ENCODE results near the gene MANSC1.

MANSC1 gene

GRCh38 chr12:12384571-12385340 is 34.7 kb upstream of the MANSC1 start:
- H3K4me2 ChIP-seq = peak overlapping the region; percentile 83
- H4K20me1 ChIP-seq (ENCODE audit: insufficient read depth) = no peaks in the 10 kb centered on the region
- H3K4me3 ChIP-seq (IDR thresholded peaks at IDR 0.05; ENCODE audit: insufficient read depth, low read depth, low read length) = no peak overlapping the region
- peaks cover 68% of the 10 kb centered on the region for H3K4me1 ChIP-seq (ENCODE audit: low read depth, poor library complexity, severe bottlenecking)
- peak overlapping the region; percentile 35; the same call in 1 of the 2 replicates for H2AFZ ChIP-seq (ENCODE audit: low read depth)
- no peaks in the 10 kb centered on the region for H3K36me3 ChIP-seq (ENCODE audit: insufficient read depth)
- no peak for TF ChIP-seq CTCF (conservative IDR thresholded peaks at IDR 0.05; ENCODE audit: low read depth, low read length)
- no peaks in the 10 kb centered on the region for H3K79me2 ChIP-seq (ENCODE audit: insufficient read depth, low read depth)
- H3K27ac ChIP-seq = peak overlapping the region; percentile 73
- no peaks in the 10 kb centered on the region for H3K27me3 ChIP-seq (ENCODE audit: insufficient read depth, low read depth)
- H3K9ac ChIP-seq = peak overlapping the region; percentile 28; the same call in 1 of the 2 replicates

GRCh38 chr12:12381982-12382381 is 31.9 kb upstream of the MANSC1 start:
- no peak for TF ChIP-seq CTCF (conservative IDR thresholded peaks at IDR 0.05; ENCODE audit: low read depth, low read length)

GRCh38 chr12:12380949-12381593 is 31.0 kb upstream of the MANSC1 start:
- Histone ChIP-seq H3K79me2 (ENCODE audit: insufficient read depth, low read depth) (no peaks in the 10 kb centered on the region), H3K4me3 (IDR thresholded peaks at IDR 0.05; ENCODE audit: insufficient read depth, low read depth, low read length) (no peak overlapping the region), H3K4me2 (no peak overlapping the region), H3K4me1 (ENCODE audit: low read depth, poor library complexity, severe bottlenecking) (peaks cover 63% of the 10 kb centered on the region), H2AFZ (ENCODE audit: low read depth) (no peak overlapping the region), H3K27me3 (ENCODE audit: insufficient read depth, low read depth) (no peaks in the 10 kb centered on the region), H3K27ac (no peak overlapping the region), H3K36me3 (ENCODE audit: insufficient read depth) (no peaks in the 10 kb centered on the region), H3K9ac (no peak overlapping the region), H4K20me1 (ENCODE audit: insufficient read depth) (no peaks in the 10 kb centered on the region)
- no peak for TF ChIP-seq CTCF (conservative IDR thresholded peaks at IDR 0.05; ENCODE audit: low read depth, low read length)

More at GRCh38 chr12:12381982-12382381, 31.9 kb upstream of the MANSC1 start:
- H3K36me3 ChIP-seq (ENCODE audit: insufficient read depth) = no peaks in the 10 kb centered on the region
- H3K4me1 ChIP-seq (ENCODE audit: low read depth, poor library complexity, severe bottlenecking) = peaks cover 64% of the 10 kb centered on the region
- H3K27me3 ChIP-seq (ENCODE audit: insufficient read depth, low read depth) = no peaks in the 10 kb centered on the region
- H3K4me2 ChIP-seq = no peak overlapping the region
- no peak overlapping the region for H3K27ac ChIP-seq
- H2AFZ ChIP-seq (ENCODE audit: low read depth) = no peak overlapping the region
- no peaks in the 10 kb centered on the region for H3K79me2 ChIP-seq (ENCODE audit: insufficient read depth, low read depth)
- no peak overlapping the region for H3K9ac ChIP-seq
- no peaks in the 10 kb centered on the region for H4K20me1 ChIP-seq (ENCODE audit: insufficient read depth)
- no peak overlapping the region for H3K4me3 ChIP-seq (IDR thresholded peaks at IDR 0.05; ENCODE audit: insufficient read depth, low read depth, low read length)

GRCh38 chr12:12379831-12380730 is 30.0 kb upstream of the MANSC1 start:
- no peak overlapping the region; the same call in 1 of the 2 replicates for H3K4me2 ChIP-seq
- no peaks in the 10 kb centered on the region for H3K27me3 ChIP-seq (ENCODE audit: insufficient read depth, low read depth)
- peaks cover 53% of the 10 kb centered on the region for H3K4me1 ChIP-seq (ENCODE audit: low read depth, poor library complexity, severe bottlenecking)
- no peak overlapping the region for H3K27ac ChIP-seq
- no peaks in the 10 kb centered on the region for H3K79me2 ChIP-seq (ENCODE audit: insufficient read depth, low read depth)
- no peak for TF ChIP-seq CTCF (conservative IDR thresholded peaks at IDR 0.05; ENCODE audit: low read depth, low read length)
- no peak overlapping the region for H3K9ac ChIP-seq
- no peaks in the 10 kb centered on the region for H4K20me1 ChIP-seq (ENCODE audit: insufficient read depth)
- H3K4me3 ChIP-seq (IDR thresholded peaks at IDR 0.05; ENCODE audit: insufficient read depth, low read depth, low read length) = no peak overlapping the region
- H2AFZ ChIP-seq (ENCODE audit: low read depth) = no peak overlapping the region
- no peaks in the 10 kb centered on the region for H3K36me3 ChIP-seq (ENCODE audit: insufficient read depth)

All from KMS-11 (cell line).